GM12878 (cell line): ENCODE results near the gene TSPAN31. TPM values are rescaled to one million over a fixed set of nuclear protein-coding genes. Genes with fewer than 3 reads are reported as not detected.
A peak's percentile ranks its signal among the peaks of the same experiment; 100 is the strongest.

Experiments
- ATAC-seq: fragments of 200-7000 bp; cut with Tn5 transposase; 3 replicates; pipeline ENCODE4 v1.9.1; 2020; ENCODE audit warnings: mild to moderate bottlenecking, moderate library complexity
- BruUV-seq: library from RNA; stranded (reverse); fragments of 400-500 nt; replicated peaks from 2 replicates; lab custom pipeline; 2021; lab: Mats Ljungman, UMichigan
- CTCF ChIA-PET: fragments of 300-600 bp; sonication (Branson Sonifier 250); formaldehyde crosslinking; extraction: SDS; loops from one replicate; lab custom pipeline; 2021; ENCODE audit warnings: inconsistent platforms; lab: Yijun Ruan, JAX
- POLR2A ChIA-PET: fragments of 350-600 bp; formaldehyde crosslinking; extraction: SDS; loops from one replicate; lab custom pipeline; 2021; ENCODE audit warnings: inconsistent platforms; lab: Charles Lee
- RAD21 ChIA-PET: fragments of 300-600 bp; sonication (Branson Sonifier 250); formaldehyde crosslinking; loops from one replicate; lab custom pipeline; 2023; ENCODE audit warnings: antibody characterized with exemption; ENCODE audit not compliant: unreplicated experiment; lab: Charles Lee
- SMC1A ChIA-PET: fragments of 300-600 bp; sonication (Branson Sonifier 250); formaldehyde crosslinking; loops from one replicate; lab custom pipeline; 2023; ENCODE audit not compliant: unreplicated experiment, uncharacterized antibody; lab: Charles Lee
- DNase-seq: peaks from one replicate; pipeline ENCODE4 v3.0.0-alpha.2; 2011; ENCODE audit warnings: low read depth, low spot score
- FAIRE-seq: peaks from 3 replicates; lab custom pipeline; 2011; peaks lifted over from hg19 to GRCh38; lab: Jason Lieb, UNC
- H2AFZ ChIP-seq: 2 replicates; pipeline ENCODE4 v1.6.0; 2011; ENCODE audit warnings: low read depth, low read length, control low read depth; ENCODE audit not compliant: control insufficient read depth
- H3K27ac ChIP-seq: 2 replicates; pipeline ENCODE4 v1.5.1; 2011; ENCODE audit warnings: control low read depth; ENCODE audit not compliant: control insufficient read depth, insufficient read depth
- H3K27me3 ChIP-seq, 2 experiments: replicated peaks in 1 of 2; 2 replicates each; pipeline versions ENCODE4 v1.6.0 to v1.6.1; 2011; ENCODE audit warnings: low read length in 1 of 2; ENCODE audit not compliant: control insufficient read depth in 2 of 2, insufficient read depth in 2 of 2
- H3K36me3 ChIP-seq, 2 experiments: 2 replicates each; pipeline ENCODE4 v1.5.1; 2011; ENCODE audit warnings: low read length in 1 of 2; ENCODE audit not compliant: control insufficient read depth in 2 of 2, insufficient read depth in 2 of 2
- H3K4me1 ChIP-seq: 2 replicates; pipeline ENCODE4 v1.6.1; 2011; ENCODE audit warnings: mild to moderate bottlenecking, low read length, moderate library complexity, mixed read lengths; ENCODE audit not compliant: control insufficient read depth, insufficient read depth
- H3K4me2 ChIP-seq: 2 replicates; pipeline ENCODE4 v1.6.0; 2011; ENCODE audit warnings: control low read depth; ENCODE audit not compliant: control insufficient read depth, insufficient read depth
- H3K4me3 ChIP-seq: fragments of 200-600 bp; sonication (generic); 2 replicates; pipeline ENCODE4 v1.5.1; 2016
- H3K79me2 ChIP-seq: 2 replicates; pipeline ENCODE4 v1.6.0; 2011; ENCODE audit warnings: low read length; ENCODE audit not compliant: control insufficient read depth, insufficient read depth
- H3K9ac ChIP-seq: 2 replicates; pipeline ENCODE4 v1.8.0; 2011; ENCODE audit warnings: low read length, control low read depth, mixed read lengths; ENCODE audit not compliant: control insufficient read depth, insufficient read depth
- H3K9me3 ChIP-seq: replicated peaks from 3 replicates; pipeline ENCODE4 v1.5.1; 2011; ENCODE audit warnings: mild to moderate bottlenecking, low read length; ENCODE audit not compliant: control insufficient read depth, insufficient read depth
- H4K20me1 ChIP-seq: 2 replicates; pipeline ENCODE4 v1.6.0; 2011; ENCODE audit not compliant: control insufficient read depth, insufficient read depth
- ATF7 ChIP-seq: fragments of 450-650 bp; IDR thresholded peaks from 2 replicates; pipeline ENCODE4 v1.6.1; 2016; ENCODE audit warnings: low read depth, mild to moderate bottlenecking
- CBFB ChIP-seq: IDR thresholded peaks from 2 replicates; pipeline ENCODE4 v1.6.1; 2016; ENCODE audit warnings: antibody characterized with exemption, low read depth
- MXI1 ChIP-seq: fragments of 150-350 bp; IDR thresholded peaks from 2 replicates; pipeline ENCODE4 v1.6.1; 2011; ENCODE audit warnings: low read depth, mild to moderate bottlenecking, inconsistent platforms, low read length, improper control_type of control experiment
- NFYA ChIP-seq: IDR thresholded peaks from 2 replicates; pipeline ENCODE4 v1.6.1; 2011; ENCODE audit warnings: low read depth, mild to moderate bottlenecking, low read length, improper control_type of control experiment, borderline replicate concordance
- SMAD1 ChIP-seq: fragments of 450-650 bp; IDR thresholded peaks from 2 replicates; pipeline ENCODE4 v1.6.1; 2018; ENCODE audit warnings: mild to moderate bottlenecking, low read depth; ENCODE audit not compliant: partially characterized antibody
- SP1 ChIP-seq: IDR thresholded peaks from one replicate; pipeline ENCODE4 v1.6.1; 2011; ENCODE audit warnings: low read depth, low read length
- TARDBP ChIP-seq: IDR thresholded peaks from 2 replicates; pipeline ENCODE4 v1.6.1; 2016; ENCODE audit warnings: borderline replicate concordance
- WGBS: methylation state at CpG from one replicate; pipeline ENCODE4 v1.1.6; 2016; ENCODE audit warnings: low lambda C conversion rate; ENCODE audit not compliant: insufficient replicate concordance, insufficient coverage; ENCODE audit errors: missing lambda C conversion rate; 5-methylcytosine and 5-hydroxymethylcytosine counted together
- in situ Hi-C: fragments of 300-500 bp; cut with MboI; formaldehyde crosslinking; loops from 9 replicates; pipeline ENCODE4 v1.14.3; 2018; ENCODE audit warnings: mixed read lengths
- intact Hi-C: fragments of 100-400 bp; cut with micrococcal nuclease; formaldehyde crosslinking; loops from one replicate; pipeline ENCODE4 v1.14.2; 2022; ENCODE audit not compliant: unreplicated experiment
- polyA plus RNA-seq, 11 experiments: library from polyadenylated mRNA; depleted of rRNA in 4 of 11; unstranded in 6 of 11; stranded (reverse) in 5 of 11; fragments of >200 nt; fragmentation: Nextera tagmentation in 4 of 11; fragmentation: Illumina TruSeq in 1 of 11; extraction: Ambion mirVana in 4 of 11; extraction: Trizol in 1 of 11; gene quantifications; 1 replicate in 1 of 11; 2 replicates in 10 of 11; pipeline versions ENCODE4 v1.2.1 to v1.2.3, GENCODE V29; 2011 to 2016; ENCODE audit warnings: inconsistent platforms in 2 of 11, missing spikeins in 2 of 11, low read depth in 1 of 11
- total RNA-seq, 4 experiments: library from RNA; depleted of rRNA in 3 of 4; stranded (reverse); fragments of >200 nt in 3 of 4; fragmentation: Illumina TruSeq in 1 of 4; extraction: Trizol in 1 of 4; gene quantifications; 2 replicates each; pipeline versions ENCODE4 v1.2.1 to v1.2.3, GENCODE V29; 2013 to 2021
- TF ChIP-seq, protein P1 (sequence below), 3 experiments: IDR thresholded peaks in 2 of 3; conservative IDR thresholded peaks in 1 of 3; 2 replicates each; pipeline ENCODE4 v1.5.1; 2011; ENCODE audit warnings: low read depth in 3 of 3, low read length in 3 of 3, mild to moderate bottlenecking in 3 of 3, control low read depth in 2 of 3, moderate library complexity in 2 of 3, inconsistent platforms in 1 of 3, mixed read lengths in 1 of 3; ENCODE audit not compliant: control insufficient read depth in 2 of 3, insufficient read depth in 1 of 3; ENCODE audit errors: extremely low read depth in 1 of 3

The TSPAN31 gene
- total and polyA plus RNA-seq, 10 of the 15 experiments (the other 5 are each of a cell fraction or from before 2014, with no cell fraction given) = 11.8 to 32.2 (median 24.7) TPM

DNA sequence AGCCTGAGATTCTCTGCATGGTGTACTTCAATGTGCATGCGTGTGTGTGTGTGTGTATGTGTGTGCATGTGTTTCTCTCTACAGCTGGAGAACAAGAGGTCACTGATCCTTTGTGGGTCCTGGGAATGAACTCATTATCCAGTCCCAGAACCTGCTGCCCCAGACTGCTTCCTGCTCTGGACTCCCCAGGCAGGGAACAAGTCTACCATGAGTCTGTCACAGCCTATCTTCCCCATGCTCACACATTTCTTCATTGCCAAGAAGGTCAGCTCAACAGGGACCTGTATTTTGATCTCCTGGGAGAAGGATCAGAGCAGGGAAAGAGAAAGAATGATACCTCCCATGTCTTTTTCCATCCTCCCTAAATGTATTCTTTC lies 3.4 kb upstream of the TSPAN31 start:
- intact Hi-C loops (loop anchor here (2.0 kb wide), 1 partner anchor 47 kb away; the partner anchor contains the start of gene OS9), in situ Hi-C loops (no loop called here)
- FAIRE-seq (no peak), DNase-seq (no peak), ATAC-seq (no peak; the same call in 2 of the 3 replicates)
- POLR2A ChIA-PET = interaction anchor here (0.5 to 2.2 kb wide), 5 partner anchors 9 to 31 kb away, joined by 3 to 18 read pairs (median 3); partner anchors contain the start of genes CDK4, EEF1AKMT3 and METTL1
- Histone ChIP-seq H3K4me3 (peak overlapping the region; percentile 92), H3K4me1 (peaks cover 23% of the 10 kb centered on the region), H3K79me2 (peaks cover 25% of the 10 kb centered on the region), H4K20me1 (no peaks in the 10 kb centered on the region), H3K36me3 (no peaks in the 10 kb centered on the region; a peak in 1 of 4 replicates), H3K9me3 (no peaks in the 10 kb centered on the region), H3K27ac (peak overlapping the region; percentile 57), H3K27me3 (no peaks in the 10 kb centered on the region), H3K4me2 (peak overlapping the region; percentile 64), H3K9ac (peak overlapping the region; percentile 55), H2AFZ (peak overlapping the region; percentile 38; the same call in 1 of the 2 replicates)
- CTCF ChIA-PET = interaction anchor here (0.8 to 3.8 kb wide), 20 partner anchors 9 to 282 kb away, joined by 3 to 22 read pairs (median 4); partner anchors contain the start of genes GLI1 and OS9
- RAD21 ChIA-PET = interaction anchor here (0.6 to 2.4 kb wide), 9 partner anchors 9 to 283 kb away, joined by 3 to 13 read pairs (median 5); partner anchors contain the start of genes CDK4 and OS9
- 0% methylated on average over 1 of the region's 1 CpG for WGBS
- SMC1A ChIA-PET = interaction anchor here (0.5 to 2.1 kb wide), 14 partner anchors 9 to 283 kb away, joined by 3 to 16 read pairs (median 4); partner anchors contain the start of gene OS9
- no TSS peak for BruUV-seq
- TF ChIP-seq SMAD1 = no peak
- TF ChIP-seq ATF7 = peak; percentile 8

DNA sequence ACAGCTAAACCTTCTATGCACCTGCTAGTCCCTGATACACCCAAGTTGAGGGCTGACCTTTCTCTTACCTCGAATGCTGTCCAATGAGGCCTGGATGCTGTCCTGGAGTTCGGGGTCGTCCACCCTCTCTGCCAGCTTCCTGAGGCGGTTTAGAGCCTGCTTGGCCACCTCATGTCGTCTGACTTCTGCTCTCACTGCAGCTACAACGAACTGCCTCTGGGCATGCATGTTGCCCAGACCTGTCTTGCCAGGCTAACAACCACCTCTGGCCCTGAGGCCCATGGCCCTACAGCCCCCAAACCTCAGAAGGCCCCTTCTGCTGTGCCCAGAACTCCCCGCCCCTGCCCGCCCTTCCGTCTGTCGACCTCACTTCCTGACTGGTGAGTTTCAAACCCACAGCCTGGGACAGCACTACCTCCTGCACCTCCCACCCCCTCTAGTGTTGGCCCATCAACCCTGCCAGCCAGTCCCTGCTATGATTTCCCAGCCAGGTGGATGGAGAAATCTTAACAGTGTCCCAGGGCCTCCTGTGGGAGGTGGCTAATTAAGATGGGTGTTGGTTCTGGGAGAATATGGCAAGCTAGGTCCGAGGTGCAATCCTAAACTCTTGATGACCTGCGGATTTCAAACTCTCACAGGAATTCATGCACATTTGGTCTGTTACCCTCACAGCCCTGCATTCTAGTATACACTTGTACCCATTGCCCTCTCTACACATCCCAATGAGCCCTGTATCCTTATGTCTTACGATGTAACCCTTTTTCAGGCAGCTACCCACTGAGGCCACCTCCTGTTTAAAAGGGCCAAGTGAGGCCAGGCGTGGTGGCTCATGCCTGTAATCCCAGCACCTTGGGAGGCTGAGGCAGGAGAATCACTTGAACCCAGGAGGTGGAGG lies 2.7 kb upstream of the TSPAN31 start:
- Histone ChIP-seq H3K27me3 (no peaks in the 10 kb centered on the region), H3K27ac (peak overlapping the region; percentile 57), H3K4me3 (peak overlapping the region; percentile 92), H3K36me3 (no peaks in the 10 kb centered on the region; a peak in 1 of 4 replicates), H3K4me1 (peaks cover 23% of the 10 kb centered on the region), H4K20me1 (no peaks in the 10 kb centered on the region), H3K9me3 (no peaks in the 10 kb centered on the region), H3K9ac (peak overlapping the region; percentile 55), H2AFZ (peak overlapping the region; percentile 38), H3K79me2 (peaks cover 25% of the 10 kb centered on the region), H3K4me2 (peak overlapping the region; percentile 64)
- no TSS peak for BruUV-seq
- ChIA-PET RAD21 (interaction anchor here (0.6 to 2.4 kb wide), 9 partner anchors 8 to 284 kb away, joined by 3 to 13 read pairs (median 5); partner anchors contain the start of genes CDK4 and OS9), SMC1A (interaction anchor here (0.5 to 2.1 kb wide), 13 partner anchors 8 to 283 kb away, joined by 3 to 16 read pairs (median 4); partner anchors contain the start of gene OS9), POLR2A (interaction anchor here (0.5 to 2.2 kb wide), 5 partner anchors 8 to 30 kb away, joined by 3 to 18 read pairs (median 3); partner anchors contain the start of genes CDK4, EEF1AKMT3 and METTL1), CTCF (interaction anchor here (0.8 to 3.8 kb wide), 21 partner anchors 8 to 283 kb away, joined by 3 to 22 read pairs (median 4); partner anchors contain the start of genes GLI1 and OS9)
- ATAC-seq (peak; percentile 80), DNase-seq (no peak), FAIRE-seq (peak; percentile 80)
- intact Hi-C loops = loop anchor here (1.0 to 2.0 kb wide), 2 partner anchors 47 to 159 kb away; partner anchors contain the start of gene OS9
- in situ Hi-C loops = no loop called here
- 4% methylated on average over 14 of the region's 14 CpGs for WGBS
- TF ChIP-seq MXI1 (peak; percentile 33; the same call in 1 of the 2 replicates), CBFB (0 out of 2 replicates have a peak, but pooled peaks have one; percentile 42), NFYA (no peak), TARDBP (no peak), SP1 (no peak)
- TF ChIP-seq, protein P1, sequence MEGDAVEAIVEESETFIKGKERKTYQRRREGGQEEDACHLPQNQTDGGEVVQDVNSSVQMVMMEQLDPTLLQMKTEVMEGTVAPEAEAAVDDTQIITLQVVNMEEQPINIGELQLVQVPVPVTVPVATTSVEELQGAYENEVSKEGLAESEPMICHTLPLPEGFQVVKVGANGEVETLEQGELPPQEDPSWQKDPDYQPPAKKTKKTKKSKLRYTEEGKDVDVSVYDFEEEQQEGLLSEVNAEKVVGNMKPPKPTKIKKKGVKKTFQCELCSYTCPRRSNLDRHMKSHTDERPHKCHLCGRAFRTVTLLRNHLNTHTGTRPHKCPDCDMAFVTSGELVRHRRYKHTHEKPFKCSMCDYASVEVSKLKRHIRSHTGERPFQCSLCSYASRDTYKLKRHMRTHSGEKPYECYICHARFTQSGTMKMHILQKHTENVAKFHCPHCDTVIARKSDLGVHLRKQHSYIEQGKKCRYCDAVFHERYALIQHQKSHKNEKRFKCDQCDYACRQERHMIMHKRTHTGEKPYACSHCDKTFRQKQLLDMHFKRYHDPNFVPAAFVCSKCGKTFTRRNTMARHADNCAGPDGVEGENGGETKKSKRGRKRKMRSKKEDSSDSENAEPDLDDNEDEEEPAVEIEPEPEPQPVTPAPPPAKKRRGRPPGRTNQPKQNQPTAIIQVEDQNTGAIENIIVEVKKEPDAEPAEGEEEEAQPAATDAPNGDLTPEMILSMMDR (IDR thresholded peaks at IDR 0.05 in 2 of 3, conservative IDR thresholded peaks at IDR 0.05 in 1 of 3; ENCODE audit: control insufficient read depth in 2 of 3, extremely low read depth in 1 of 3, insufficient read depth in 1 of 3, low read depth in 3 of 3, low read length in 3 of 3) = peak; percentile 69 to 81 (median 76)
